Right lobe of liver (tissue), 6 donors: Measurements from ENCODE around the gene THUMPD3. TPM values are rescaled to one million over a fixed set of nuclear protein-coding genes. Genes with fewer than 3 reads are reported as not detected.
A peak's percentile ranks its signal among the peaks of the same experiment; 100 is the strongest.

ENCODE experiments used
- ATAC-seq, 4 donors: fragments of 200-7000 bp; cut with Tn5 transposase; one replicate each; pipeline ENCODE4 v1.9.1; 2020; ENCODE audit warnings: mild to moderate bottlenecking in 4 of 4, moderate library complexity in 4 of 4
- DNase-seq, 3 donors: peaks; one replicate each; pipeline ENCODE4 v3.0.0-alpha.2; 2020
- H3K27ac ChIP-seq, 3 donors: fragments of 200-600 bp; one replicate each; pipeline ENCODE4 v1.8.0; 2022
- H3K27me3 ChIP-seq, 2 donors: fragments of 200-600 bp; one replicate each; pipeline ENCODE4 v1.8.0; 2022
- H3K36me3 ChIP-seq, 4 donors: fragments of 200-600 bp; sonication (generic) in 1 of 4; one replicate each; pipeline versions ENCODE4 v1.5.1 to v1.8.0; 2017 to 2022; ENCODE audit warnings: control low read depth in 1 of 4
- H3K4me1 ChIP-seq, 4 donors: fragments of 200-600 bp; sonication (generic) in 1 of 4; one replicate each; pipeline versions ENCODE4 v1.5.1 to v1.8.0; 2017 to 2022; ENCODE audit warnings: control low read depth in 1 of 4
- H3K4me3 ChIP-seq, 3 donors: fragments of 200-600 bp; one replicate each; pipeline ENCODE4 v1.8.0; 2022
- H3K9me3 ChIP-seq, 4 donors: fragments of 200-600 bp; sonication (generic) in 1 of 4; one replicate each; pipeline versions ENCODE4 v1.5.1 to v1.8.0; 2017 to 2022; ENCODE audit warnings: control low read depth in 1 of 4
- CTCF ChIP-seq, 4 donors: fragments of 200-600 bp in 3 of 4; fragments of 450-650 bp in 1 of 4; IDR thresholded peaks; one replicate each; pipeline versions ENCODE4 v1.5.1 to v1.8.0; 2016 to 2022; ENCODE audit warnings: antibody characterized with exemption in 4 of 4, mild to moderate bottlenecking in 2 of 4
- POLR2A ChIP-seq: fragments of 450-650 bp; IDR thresholded peaks from one replicate; pipeline ENCODE4 v1.6.1; 2017; ENCODE audit warnings: antibody characterized with exemption, mild to moderate bottlenecking
- WGBS: methylation state at CpG from one replicate; pipeline ENCODE4 v1.1.6; 2018; ENCODE audit warnings: low coverage, low lambda C conversion rate; ENCODE audit not compliant: insufficient coverage; ENCODE audit errors: missing lambda C conversion rate; 5-methylcytosine and 5-hydroxymethylcytosine counted together
- intact Hi-C, 2 donors: fragments of 100-400 bp; cut with DNase I; formaldehyde crosslinking; loops; one replicate each; pipeline versions ENCODE4 v1.11.2 to v1.14.1; 2022
- total RNA-seq, 6 experiments: library from RNA; depleted of rRNA in 2 of 6; stranded (reverse); fragments of >200 nt in 2 of 6; fragmentation: NEBNext Ultra II Directional in 3 of 6; extraction: Animal tissue kit (Norgen Biotek cat#: 25700) in 3 of 6; gene quantifications; one replicate each; pipeline versions ENCODE4 v1.1.0 to v1.2.4, GENCODE V29; 2016 to 2023
- donor health status: DM: no; HTN: yes; CAD: no.
- donor health status: DM: no; HTN: no; CAD: no.
- donor health status: DM: no; HTN: no; CAD: no.
- donor health status: DM: no; HTN: yes; CAD: no.
- donor health status: DM: no; HTN: yes; CAD: no.

THUMPD3 gene
- total RNA-seq, 6 experiments from 2014 or later: 19.0 to 23.4 (median 21.2) TPM

GRCh38 chr3:9349321-9350117 is 13.3 kb upstream of the THUMPD3 start:
- peaks cover 0 to 31% (median 7%) of the 10 kb centered on the region in 4 donors for H3K4me1 ChIP-seq
- no peak overlapping the region for H3K4me3 ChIP-seq
- H3K36me3 ChIP-seq: no peaks in the 10 kb centered on the region
- TF ChIP-seq CTCF (IDR thresholded peaks at IDR 0.05) (no peak), POLR2A (no peak)
- WGBS: 64% methylated on average over 2 of the region's 2 CpGs
- H3K9me3 ChIP-seq: no peaks in the 10 kb centered on the region
- H3K27ac ChIP-seq: no peak overlapping the region
- intact Hi-C loops: no loop called here
- peak; percentile 29 to 60 (median 42) for ATAC-seq
- H3K27me3 ChIP-seq: no peaks in the 10 kb centered on the region
- peak in 1 of 3 donors; percentile 63 for DNase-seq

- H3K4me1 ChIP-seq: peaks cover 0 to 31% (median 7%) of the 10 kb centered on the region in 4 donors
- ATAC-seq (no peak), DNase-seq (no peak)
- no peak overlapping the region for H3K27ac ChIP-seq
- H3K4me3 ChIP-seq: no peak overlapping the region
- H3K27me3 ChIP-seq: no peaks in the 10 kb centered on the region
- WGBS: no CpG with 5 or more reads among the region's 3 CpGs
- no peaks in the 10 kb centered on the region for H3K9me3 ChIP-seq
- no peak for TF ChIP-seq POLR2A
- no peak for TF ChIP-seq CTCF (IDR thresholded peaks at IDR 0.05)
- H3K36me3 ChIP-seq: no peaks in the 10 kb centered on the region
- intact Hi-C loops: no loop called here
Measured at GRCh38 chr3:9351709-9352126, 11.1 kb upstream of the THUMPD3 start.

GRCh38 chr3:9352917-9353752 is 9.7 kb upstream of the THUMPD3 start:
- 7% methylated on average over 7 of the region's 7 CpGs for WGBS
- intact Hi-C loops: no loop called here
- no peaks in the 10 kb centered on the region for H3K36me3 ChIP-seq
- ATAC-seq: peak; percentile 89 to 96 (median 94)
- peak; percentile 89 to 93 (median 92) for TF ChIP-seq CTCF (IDR thresholded peaks at IDR 0.05)
- TF ChIP-seq POLR2A: no peak
- peak overlapping the region; percentile 27 to 58 (median 40) for H3K27ac ChIP-seq
- no peaks in the 10 kb centered on the region for H3K9me3 ChIP-seq
- H3K4me1 ChIP-seq: peaks cover 0 to 31% (median 7%) of the 10 kb centered on the region in 4 donors
- no peak overlapping the region for H3K4me3 ChIP-seq
- DNase-seq: peak; percentile 49 to 68 (median 61)
- no peaks in the 10 kb centered on the region for H3K27me3 ChIP-seq

GRCh38 chr3:9361691-9362388 is 1.0 kb upstream of the THUMPD3 start:
- 86% methylated on average over 4 of the region's 5 CpGs for WGBS
- peak overlapping the region in 1 of 3 donors; percentile 61 for H3K27ac ChIP-seq

More at GRCh38 chr3:9361691-9362388, 1.0 kb upstream of the THUMPD3 start:
- Histone ChIP-seq H3K4me3 (peak overlapping the region; percentile 56 to 85 (median 75)), H3K4me1 (peaks cover 0 to 6% (median 0%) of the 10 kb centered on the region in 4 donors), H3K27me3 (no peaks in the 10 kb centered on the region), H3K9me3 (no peaks in the 10 kb centered on the region), H3K36me3 (peaks cover 0 to 18% (median 7%) of the 10 kb centered on the region in 4 donors)
- no peak for ATAC-seq
- TF ChIP-seq CTCF (IDR thresholded peaks at IDR 0.05): no peak
- TF ChIP-seq POLR2A: no peak
- no peak for DNase-seq
- intact Hi-C loops: no loop called here
